Skin of body (tissue), 2 donors: ENCODE measurements around the gene MED13L. TPM values are rescaled to one million over a fixed set of nuclear protein-coding genes. Genes with fewer than 3 reads are reported as not detected.

Experiments
- DNase-seq: peaks from one replicate; lab custom pipeline; 2025; lab: John Stamatoyannopoulos, UW
- total RNA-seq: library from RNA; depleted of rRNA; stranded (reverse); fragments of >200 nt; gene quantifications from one replicate; pipeline ENCODE4 v1.2.3, GENCODE V29; 2014

The MED13L gene
- total RNA-seq, 1 donor from 2014 or later = 171 TPM

DNA sequence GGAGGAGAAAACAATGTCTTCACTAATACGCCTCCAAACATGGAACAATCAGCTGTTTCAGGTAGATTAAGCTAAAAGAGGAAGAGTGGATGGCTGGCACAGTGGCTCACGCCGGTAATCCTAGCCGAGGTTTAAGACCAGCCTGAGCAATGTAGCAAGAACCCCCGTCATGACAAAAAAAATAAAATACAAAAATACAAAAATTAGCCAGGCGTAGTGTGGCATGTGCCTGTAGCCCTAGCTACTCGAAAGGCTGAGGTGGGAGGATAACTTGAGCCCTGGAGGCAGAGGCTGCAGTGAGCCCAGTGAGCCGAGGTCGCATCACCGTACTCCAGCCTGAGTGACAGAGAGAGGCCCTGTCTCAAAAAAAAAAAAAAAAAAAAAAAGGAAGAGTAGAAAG is 1.2 kb upstream of the MED13L start:
- DNase-seq = no peak

DNA sequence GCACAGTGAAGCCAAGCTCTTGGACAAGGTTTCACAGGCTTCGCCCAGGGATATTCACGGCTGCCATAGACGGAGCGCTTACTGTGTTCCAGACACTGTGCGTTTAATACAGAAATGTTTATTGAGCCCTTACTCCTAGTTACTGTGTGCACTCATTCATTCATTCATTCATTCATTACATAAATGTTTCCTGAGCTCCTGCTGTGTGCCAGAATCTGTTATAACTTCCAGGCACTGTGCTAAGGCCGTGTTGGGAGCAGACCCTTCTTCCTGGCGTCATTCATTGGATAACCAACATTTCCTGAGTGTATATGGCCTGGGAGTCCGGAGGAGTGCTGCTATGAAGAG is 760 bp upstream of the MED13L start:
- DNase-seq = peak; percentile 17

DNA sequence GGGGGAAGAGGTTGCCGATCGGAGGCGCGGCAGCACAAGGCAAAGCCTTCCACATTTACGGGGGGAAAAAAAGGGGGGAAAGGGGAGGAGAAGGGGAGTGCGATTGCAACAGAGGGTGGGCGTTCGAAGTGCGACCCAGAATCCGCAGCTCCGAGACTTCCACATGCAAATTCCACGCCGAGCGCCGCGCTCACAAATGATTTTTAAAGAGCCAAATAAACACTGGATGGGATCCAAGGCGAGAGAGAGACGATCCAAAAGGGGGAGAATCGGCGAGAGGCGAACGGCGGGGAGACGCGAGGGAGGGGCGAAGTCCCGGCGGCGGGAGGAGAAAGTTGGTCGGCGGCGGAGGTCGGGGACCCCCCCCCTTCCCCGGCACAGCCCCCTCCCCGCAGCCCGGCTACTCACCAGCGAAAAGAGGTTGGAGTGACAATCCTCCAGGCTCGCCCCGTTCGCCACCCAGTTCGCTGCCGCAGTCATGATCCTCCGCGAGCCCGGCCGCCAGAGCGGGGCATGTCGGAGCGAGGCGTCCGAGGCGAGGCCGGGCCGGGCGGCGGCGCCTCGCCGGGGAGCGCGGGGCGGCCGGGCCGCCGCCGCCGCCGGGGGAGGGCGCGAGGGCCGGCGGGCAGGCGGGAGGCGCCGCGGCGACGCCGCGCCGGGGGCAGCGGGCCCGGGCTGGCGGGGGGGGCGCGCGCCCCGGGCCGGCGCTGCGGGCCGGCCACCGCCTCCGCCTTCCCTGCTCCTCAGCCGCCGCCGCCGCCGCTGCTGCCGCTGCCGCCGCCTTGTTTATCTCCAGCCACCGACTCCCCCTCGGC is 634 bp downstream of the MED13L start:
- DNase-seq = peak; percentile 82

DNA sequence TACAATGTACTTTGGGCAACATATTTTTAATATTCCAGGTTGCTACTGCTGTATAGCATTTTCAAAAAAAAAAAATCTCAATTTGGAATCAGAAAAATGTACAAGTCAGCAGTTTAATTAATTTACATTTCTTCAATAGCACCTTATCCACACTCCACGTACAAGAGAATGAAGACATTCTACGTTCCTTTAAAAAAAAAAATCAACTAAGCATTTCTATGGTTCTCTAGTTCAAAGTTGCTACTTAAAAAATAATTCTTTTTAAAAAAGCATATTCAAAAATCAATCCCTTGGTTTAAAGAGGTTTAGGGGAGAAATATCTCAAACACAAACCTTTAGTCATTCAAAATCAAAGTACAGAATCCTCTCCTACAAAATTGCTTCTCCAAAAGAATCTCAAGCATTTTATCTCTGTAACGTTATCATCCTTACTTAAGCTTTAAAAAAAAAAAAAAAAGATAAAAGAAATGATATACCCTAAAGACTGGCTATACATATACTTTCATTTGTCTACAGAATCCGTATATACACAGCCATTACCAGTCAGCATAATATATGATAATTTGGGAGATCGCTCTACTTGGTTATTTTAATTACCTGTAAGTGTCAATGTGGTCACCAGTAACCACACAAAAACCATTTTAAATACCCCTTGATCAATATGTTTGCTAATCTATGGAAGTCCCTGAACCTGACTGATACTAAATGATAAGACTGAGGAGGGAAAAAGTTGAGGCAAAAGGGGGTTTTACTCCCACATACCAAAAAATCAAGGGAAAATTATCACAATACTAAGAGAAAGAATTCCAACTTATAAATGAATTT is 2.7 kb downstream of the MED13L start:
- no peak for DNase-seq

DNA sequence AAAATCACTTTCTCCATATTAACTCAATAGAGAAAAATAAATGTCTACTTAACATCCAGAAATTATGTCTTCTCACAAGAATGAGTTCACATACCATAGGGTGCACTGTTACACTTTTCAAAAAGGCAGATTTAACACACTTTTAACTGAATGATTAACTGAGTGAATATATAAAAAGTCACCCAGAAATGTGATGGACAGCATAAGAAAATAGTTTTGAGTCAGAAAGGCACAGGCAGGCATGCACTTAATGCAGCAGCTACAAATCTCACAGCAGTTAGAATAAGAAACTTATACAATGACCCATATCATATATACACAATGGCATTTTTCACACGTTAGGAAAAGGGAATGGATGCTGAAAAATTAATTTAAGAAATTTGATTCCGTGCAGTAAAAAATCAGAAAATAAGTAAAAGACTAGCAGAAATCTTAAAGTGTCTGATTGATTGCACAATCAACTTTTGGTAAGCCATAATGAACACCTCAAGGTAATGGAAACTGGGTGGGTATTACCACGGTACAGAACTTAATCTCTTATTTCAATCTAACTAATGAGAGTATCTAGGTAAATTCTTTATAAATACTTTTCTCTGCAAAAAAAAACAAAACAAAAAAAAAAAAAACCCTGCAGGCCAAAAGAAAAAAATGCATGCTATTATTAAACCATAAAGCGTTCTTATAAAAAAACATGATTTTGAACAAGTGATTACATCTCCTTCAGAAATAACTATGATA is 3.5 kb downstream of the MED13L start:
- DNase-seq = no peak

DNA sequence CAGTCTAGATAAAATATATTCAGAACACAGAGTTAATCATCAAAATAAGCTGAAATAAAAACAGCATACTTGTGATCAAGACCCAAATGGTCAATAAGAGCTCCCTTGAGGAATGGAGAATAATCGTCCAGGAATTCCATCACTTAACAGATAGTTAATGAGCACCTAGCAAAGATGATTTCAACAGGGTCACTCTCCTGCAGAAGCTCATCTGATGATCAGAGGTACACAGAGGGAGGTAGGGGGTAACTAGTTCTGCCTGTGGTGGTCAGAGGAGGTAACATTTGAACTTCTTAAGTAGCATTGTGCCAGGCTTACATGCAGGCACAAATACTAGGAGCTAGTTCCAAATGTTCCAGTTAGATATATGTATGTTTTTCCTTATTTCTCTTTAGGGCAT is 9.5 kb downstream of the MED13L start:
- no peak for DNase-seq

DNA sequence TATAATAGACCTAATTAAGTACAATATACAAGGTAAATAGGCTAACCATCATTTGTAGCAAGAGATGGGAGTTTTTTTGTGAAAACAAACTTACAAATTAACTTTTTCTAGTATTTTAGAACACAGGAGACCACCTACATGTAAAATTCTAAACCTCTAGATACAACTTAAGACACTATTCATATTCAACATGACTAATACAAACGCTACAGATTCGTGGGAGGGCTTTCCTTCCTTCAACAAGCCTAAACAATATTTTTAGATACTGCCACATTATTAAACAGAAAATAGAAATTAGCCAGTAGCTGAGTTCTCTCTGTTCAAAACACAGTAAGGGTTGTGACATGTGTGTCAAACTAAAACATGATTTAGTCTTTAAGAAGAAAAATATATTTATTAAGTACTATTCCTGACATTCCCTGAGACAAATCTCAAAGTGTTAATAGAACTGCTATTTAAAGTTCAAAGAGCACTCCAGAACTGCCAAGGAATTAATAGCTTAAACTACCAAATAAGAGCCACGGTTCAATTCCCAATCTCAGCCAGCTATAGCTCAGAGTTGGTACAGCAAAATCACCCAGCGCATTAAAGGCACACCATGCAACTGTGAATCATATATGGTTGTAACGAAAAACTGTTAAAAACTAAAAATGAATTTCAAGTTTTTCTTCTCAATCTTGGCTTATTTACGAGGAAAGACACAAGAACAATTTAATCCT is 10.7 kb downstream of the MED13L start:
- no peak for DNase-seq

DNA sequence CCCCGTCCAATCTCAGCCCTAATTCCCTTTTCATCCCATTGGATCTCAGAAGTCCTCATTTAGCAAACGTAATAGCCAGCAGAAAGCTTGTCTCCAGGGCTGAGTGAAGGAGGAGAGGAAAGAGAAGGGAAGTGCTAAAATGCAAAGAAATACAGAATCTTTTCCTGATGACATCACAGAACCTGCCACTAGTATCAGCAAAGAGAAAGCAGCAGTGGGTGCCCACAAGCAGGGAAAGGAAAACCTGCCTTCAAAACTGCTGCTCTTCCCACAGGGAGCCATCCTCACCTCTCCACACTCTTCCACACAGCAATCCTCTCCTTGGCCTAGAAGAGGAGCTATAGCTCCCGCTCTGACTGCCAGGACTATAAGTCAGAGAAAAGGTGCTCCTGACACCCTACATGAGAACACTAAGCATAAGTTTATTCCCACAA is 11.3 kb downstream of the MED13L start:
- DNase-seq = no peak

DNA sequence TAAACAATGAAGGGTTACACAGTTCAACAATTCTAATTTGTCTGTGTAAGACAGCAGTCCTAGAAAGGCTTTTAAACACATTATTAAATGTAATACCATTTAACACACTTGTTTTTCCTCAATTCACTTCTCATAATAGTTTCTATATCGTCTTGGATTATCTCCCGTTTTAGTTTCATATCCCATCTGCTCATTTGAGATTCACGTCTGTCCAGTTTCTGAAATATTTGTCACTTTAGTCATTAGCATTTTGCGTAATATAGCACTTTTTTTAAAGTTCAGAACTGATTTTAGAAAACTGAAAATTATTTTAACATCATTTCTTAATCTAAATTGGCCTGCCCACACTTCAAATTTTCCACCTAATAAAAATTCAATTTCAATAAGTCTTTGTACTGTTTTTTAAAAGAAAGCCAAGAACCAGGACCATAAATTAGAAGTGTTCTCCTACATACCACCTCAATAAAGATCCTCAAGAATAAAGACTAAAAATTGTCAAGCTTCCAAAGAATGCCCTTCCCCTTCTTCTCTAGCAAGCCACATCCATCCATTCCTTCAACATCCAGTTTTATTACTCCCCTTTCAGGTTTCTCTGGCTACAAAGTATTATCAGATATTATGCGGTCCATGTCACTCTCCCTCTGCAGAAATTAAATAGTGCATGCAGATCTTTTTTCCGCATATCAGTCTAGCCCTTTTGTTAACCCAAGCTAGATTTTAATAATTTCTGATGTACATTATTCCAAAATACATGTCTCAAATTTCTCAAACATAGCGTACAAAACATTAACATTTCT is 11.9 kb downstream of the MED13L start:
- DNase-seq = no peak

DNA sequence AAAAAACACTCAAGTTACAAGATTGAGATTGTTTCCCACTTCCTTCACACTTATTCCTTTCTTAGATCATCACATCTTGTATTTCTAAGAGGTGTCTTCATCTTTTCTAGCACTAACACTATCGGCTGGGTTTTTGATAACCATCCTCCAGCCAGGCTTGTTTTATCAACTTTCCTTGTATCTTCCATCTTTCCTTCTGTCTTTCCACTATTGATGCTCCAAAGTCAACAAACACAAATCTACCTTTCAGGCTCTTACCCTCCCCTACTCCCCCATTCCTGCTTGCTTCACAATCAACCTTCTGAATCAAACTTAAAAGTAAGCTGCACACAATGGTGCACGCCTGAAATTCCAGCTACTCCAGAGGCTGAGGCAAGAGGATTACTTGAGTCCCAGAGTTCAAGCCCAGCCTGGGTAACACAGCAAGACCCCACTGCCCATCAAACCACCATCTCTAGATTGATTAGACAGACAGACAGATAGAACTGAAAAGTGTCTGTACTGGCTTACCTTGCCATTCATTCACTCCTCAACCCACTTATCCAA is 12.9 kb downstream of the MED13L start:
- DNase-seq = no peak

DNA sequence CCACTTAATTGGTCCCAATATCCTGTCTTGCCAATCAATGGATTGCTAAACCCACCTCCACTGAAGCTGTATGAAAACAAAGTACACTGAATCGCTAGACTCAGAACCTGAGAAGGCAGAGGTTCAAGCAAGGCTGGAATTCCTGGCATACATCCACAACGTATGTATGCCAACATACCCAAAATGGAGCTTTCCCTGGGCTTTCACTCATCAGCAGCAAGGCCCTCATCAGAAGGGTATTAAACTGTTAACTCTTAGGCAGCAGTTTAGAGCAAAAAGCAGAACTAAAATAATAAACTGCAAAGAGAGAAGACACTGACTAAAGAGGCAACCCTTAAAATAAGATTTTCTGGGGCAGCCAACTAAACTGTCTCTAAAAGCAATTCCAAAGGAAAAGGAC is 13.6 kb downstream of the MED13L start:
- no peak for DNase-seq

DNA sequence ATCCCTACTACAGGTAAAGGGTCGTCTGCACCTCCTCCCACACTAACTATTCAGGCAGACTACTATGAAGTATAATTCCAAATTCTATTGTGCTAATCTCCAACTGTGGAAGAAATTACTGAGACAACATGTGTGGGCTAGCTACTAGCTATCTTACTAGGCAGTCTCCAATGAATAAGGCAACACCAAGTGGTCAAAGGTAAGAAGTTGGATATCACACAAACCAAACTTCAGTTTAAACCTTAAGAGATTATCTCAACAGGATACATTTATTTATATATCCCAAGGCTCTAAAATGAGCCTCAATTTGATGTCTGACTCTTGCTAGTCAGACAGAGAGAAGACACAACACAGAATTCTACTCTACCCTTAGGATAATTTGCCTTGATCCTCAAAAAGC is 14.1 kb downstream of the MED13L start:
- DNase-seq = no peak

DNA sequence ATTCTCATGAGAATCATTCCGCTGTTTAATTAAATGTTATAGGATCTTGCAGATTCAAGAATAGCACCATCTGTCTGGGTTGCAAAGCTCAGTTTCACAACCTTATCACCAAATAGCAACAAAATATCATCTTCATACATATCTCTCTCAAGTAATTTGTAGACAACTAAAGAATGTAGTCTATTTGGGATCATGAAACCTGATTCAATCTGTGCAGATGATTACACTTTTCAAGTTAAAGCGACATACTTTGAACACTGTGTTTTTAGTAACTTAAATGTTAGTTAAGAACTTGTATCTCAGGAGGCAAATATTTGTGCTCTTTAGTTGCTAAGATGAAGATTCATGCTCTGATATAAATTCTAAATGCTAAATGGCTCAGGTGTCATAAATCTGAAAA is 14.8 kb downstream of the MED13L start:
- DNase-seq = no peak

DNA sequence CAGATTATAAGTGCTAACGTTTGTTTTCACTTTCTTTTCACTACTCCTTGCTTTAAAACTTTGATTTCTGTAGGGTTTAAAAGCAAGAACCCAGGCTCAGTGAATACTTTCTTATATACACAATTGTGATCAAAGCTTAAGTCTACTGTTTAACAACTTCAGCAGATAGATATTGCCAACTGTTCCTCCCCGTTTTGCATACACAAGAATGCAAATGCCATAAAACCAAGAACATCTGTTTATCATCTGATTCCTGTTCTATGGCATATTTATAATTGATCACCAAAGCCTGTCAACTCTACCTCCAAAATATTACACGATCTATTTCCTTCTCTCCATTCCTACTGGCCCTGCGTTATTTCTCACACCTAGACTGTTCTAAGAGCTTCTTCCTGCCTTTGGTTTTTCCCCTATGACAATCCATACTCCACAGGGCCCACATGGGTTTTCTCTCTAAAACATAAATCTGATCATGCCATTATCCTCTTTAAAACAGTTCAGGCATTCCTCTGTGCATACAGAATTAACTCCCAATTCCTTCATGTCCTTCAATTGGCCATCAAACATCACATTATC is 15.9 kb downstream of the MED13L start:
- DNase-seq = no peak

DNA sequence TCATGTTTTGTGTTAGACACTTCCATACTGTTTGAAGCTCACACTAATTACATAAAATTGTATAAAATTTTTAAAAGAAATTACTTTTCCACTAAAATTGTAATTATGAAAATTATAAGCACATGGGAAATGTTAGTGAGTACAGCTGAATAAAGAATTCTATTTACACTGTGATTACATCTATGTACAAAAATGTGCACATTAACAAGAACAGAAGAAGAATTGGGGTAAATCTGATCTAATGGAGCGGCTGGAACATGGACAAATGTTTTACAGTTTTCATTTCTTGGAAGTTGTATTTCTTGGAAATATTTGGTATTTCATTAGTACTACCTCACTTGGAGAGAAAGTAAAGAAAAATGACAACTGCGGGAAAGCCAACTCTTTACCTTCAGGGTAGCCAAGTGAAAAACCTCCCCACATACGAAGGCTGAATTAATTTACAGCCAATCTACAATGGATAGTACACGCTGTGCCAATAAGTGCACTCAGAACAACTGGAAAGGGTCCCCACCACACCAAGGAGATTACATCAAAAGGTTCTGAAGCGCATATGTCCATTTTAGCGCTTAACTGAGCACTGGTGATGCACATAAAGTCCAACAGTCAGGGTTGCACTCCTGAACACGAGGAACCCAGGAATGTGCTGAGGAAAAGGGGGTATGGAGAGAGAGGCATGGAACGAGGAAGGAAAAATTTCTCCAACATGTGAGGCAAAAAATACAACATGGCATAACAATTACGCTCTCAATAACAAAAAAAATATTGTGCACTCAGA is 17.5 kb downstream of the MED13L start:
- DNase-seq = peak; percentile 47

DNA sequence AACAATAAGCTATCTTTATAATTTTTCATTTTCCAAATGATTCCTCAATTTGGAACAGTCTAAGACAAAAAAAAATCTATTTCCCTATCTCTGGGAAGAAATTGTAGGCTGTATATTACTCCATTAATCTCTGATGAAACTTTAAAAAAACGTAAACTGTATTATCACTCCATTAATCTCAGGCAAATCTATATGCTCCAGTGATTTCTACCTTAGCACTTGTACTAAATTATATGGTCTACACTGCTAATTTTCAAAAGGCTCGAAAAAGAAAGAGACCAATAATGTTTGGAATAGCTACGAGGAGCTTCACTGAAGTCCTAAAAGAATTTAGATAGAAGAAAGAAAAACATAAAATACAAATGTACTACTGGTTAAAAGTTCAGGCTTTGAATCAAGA is 19.7 kb downstream of the MED13L start:
- no peak for DNase-seq

DNA sequence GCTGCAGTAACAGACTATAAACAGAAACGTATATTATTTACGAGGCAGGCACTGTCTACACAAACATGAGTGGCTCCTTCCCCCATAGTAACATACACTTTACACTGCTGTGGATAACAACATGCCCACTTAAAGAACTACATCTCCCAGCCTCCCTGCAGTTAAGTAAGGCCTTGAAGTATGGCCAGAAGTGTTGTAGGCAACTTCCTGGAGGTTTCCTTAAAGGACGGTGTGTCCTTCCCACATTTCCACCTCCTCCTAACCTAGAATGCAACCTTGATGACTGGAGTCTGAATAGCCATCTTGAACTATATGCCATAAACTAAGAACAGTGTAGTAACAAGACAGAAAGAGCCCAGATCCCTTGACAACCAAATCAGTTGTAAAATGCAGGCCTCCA is 20.3 kb downstream of the MED13L start:
- no peak for DNase-seq

DNA sequence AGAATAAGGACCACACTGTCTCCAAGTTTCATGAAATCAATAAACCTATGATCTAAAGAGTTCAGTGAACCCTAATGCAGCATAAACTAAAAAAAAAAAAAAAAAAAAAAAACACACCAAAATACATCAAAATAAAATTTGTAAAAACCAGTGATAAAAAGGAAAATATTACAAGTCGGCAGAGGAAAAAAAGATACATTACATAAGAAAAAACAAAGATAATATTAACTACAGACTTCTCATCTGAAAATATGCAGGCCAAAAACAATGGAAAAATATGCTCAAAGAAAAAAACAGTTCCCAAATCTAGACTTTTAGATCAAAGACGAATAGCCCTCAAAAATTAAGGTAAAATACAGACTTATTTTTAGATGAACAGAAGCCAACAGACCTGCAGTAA is 27.6 kb downstream of the MED13L start:
- no peak for DNase-seq

DNA sequence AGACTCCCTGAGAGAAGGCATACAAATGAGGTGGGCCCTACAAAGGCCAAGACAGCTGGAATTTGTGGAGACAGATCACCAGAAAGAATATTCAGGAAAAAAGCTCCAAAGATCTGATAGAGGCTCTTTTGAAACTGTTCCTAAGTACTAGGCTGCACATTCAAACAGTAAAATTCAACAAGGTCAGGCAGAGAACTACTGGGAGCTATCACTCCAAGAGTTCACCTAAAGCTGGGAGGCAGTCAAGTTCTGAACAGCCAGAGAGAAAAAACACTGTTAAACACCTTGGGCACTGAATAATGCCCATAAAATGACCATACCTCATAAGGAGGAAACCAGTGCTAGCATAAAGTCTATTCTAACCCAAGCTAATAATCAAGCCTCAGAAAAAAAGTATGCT is 28.6 kb downstream of the MED13L start:
- no peak for DNase-seq
